COLO829 (cell line): ENCODE data around the gene TMCC1.
"Not testable (repeated sequence)": the region's sequence is repeated elsewhere in the genome, so short reads cannot be mapped to it uniquely, and the experiment has no call there.

Source experiments
- DNase-seq: peaks from one replicate; pipeline ENCODE4 v3.0.0; 2012; ENCODE audit warnings: low spot score

Gene TMCC1

GRCh38 chr3:129834580-129834979 is 58.9 kb downstream of the TMCC1 start:
- DNase-seq, result no peak

DNA sequence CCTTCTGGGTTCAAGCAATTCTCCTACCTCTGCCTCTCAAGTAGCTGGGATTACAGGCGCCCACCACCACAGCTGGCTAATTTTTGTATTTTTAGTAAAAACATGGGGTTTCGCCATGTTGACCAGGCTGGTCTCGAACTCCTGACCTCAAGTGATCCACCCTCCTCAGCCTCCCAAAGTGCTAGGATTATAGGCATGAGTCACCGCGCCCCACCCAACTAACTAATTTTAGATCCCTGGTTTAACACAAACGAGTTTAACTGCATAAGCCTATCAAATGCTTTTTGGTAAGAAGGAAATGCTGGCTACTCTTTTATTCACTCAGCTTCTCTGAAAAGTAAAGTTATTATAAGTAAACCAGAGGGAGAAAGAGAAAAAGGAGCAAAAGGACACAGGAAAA is 61.6 kb downstream of the TMCC1 start:
- DNase-seq, result not testable (repeated sequence)

DNA sequence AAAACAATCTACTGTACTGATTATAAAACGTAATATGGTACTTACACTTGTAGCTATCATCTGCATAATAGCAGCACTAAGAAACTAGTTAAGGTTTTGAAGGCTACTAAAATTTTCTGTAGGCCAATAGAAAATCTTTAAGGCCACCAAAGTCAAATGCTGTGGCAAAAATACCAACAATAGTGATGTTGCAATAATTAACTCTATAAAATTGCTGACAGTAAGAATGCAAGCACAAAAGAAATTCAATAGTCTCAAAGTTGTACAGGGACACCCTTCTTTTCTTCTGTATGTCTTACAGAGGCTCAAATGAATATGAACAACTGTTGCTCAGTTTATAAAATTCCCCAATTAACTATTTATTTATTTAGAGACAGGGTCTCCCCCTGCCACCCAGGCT is 62.0 kb downstream of the TMCC1 start:
- DNase-seq, result no peak

- peak; percentile 80 for DNase-seq
Observed at GRCh38 chr3:129829640-129830039, 63.9 kb downstream of the TMCC1 start.

GRCh38 chr3:129827765-129828164 is 65.7 kb downstream of the TMCC1 start:
- no peak for DNase-seq

GRCh38 chr3:129824926-129825541 is 68.5 kb downstream of the TMCC1 start:
- peak; percentile 36 for DNase-seq

- DNase-seq, result no peak
Observed at GRCh38 chr3:129822679-129823078, 70.8 kb downstream of the TMCC1 start.

- no peak for DNase-seq
Observed at GRCh38 chr3:129822241-129822640, 71.3 kb downstream of the TMCC1 start.

DNA sequence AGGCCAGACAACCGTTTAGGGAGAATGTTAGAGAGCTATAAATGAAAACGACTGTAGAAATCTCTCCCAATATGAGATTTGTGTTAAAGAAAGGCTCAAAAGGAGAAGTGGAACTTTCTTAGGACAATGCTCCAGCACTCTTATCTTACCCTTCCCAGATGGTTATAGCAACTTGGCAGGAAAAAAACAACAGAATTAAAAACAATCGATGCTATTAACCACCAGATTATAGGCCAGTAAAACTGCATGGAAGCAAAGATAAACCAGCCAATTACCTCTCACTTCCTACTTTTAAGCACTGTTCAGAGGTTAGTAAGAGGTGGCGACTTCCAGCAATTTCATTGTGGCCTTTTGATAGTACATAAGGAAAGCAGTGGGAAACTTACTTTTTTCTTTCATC is 72.9 kb downstream of the TMCC1 start:
- no peak for DNase-seq

- DNase-seq, result no peak
Observed at GRCh38 chr3:129812589-129812988, 80.9 kb downstream of the TMCC1 start.

GRCh38 chr3:129809297-129809696 is 84.2 kb downstream of the TMCC1 start:
- peak; percentile 24 for DNase-seq

DNA sequence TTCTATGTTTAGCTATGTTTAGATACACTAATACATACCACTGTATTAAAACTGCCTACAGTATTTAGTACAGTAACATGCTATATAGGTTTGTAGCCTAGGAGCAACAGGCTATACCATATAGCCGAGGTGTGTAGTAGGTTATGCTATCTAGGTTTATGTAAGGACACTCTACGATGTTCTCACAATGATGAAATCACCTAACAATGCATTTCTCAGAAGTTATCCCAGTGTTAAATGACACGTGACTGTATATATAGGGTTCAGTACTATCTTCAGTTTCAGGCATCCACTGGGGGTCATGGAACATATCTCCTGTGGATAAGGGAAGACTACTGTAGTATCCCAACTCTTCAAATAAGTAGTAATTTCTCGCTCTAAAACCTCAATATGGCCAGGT is 97.4 kb downstream of the TMCC1 start:
- no peak for DNase-seq

- DNase-seq, result no peak
Observed at GRCh38 chr3:129795186-129796010, 98.1 kb downstream of the TMCC1 start.

- no peak for DNase-seq
Observed at GRCh38 chr3:129794311-129795185, 99.0 kb downstream of the TMCC1 start.

- DNase-seq, result peak; percentile 20
Observed at GRCh38 chr3:129793942-129794310, 99.6 kb downstream of the TMCC1 start.

GRCh38 chr3:129793319-129793718 is 100.2 kb downstream of the TMCC1 start:
- no peak for DNase-seq

GRCh38 chr3:129783470-129783869 is 110.0 kb downstream of the TMCC1 start:
- no peak for DNase-seq

- no peak for DNase-seq
Observed at GRCh38 chr3:129778871-129779270, 114.6 kb downstream of the TMCC1 start.

GRCh38 chr3:129777806-129778205 is 115.7 kb downstream of the TMCC1 start:
- peak; percentile 72 for DNase-seq

DNA sequence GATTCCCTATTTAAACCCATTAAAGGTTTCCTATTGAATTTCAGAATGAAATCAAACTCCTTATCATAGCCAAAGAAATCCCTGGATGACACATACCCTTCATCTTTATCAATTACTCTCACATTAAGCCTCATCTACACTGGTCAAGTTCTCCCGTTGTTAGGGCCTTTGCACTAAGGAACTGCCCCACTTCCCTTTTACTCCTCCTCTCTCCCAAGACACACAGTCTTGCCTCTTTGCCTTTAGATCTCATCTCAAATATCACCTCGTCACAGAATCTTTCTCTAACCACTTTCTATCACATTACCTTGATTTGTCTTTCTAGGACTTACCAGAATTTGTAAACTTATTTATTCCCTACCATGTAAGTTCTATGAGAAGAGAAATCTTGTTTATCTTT is 117.6 kb downstream of the TMCC1 start:
- DNase-seq, result no peak

DNA sequence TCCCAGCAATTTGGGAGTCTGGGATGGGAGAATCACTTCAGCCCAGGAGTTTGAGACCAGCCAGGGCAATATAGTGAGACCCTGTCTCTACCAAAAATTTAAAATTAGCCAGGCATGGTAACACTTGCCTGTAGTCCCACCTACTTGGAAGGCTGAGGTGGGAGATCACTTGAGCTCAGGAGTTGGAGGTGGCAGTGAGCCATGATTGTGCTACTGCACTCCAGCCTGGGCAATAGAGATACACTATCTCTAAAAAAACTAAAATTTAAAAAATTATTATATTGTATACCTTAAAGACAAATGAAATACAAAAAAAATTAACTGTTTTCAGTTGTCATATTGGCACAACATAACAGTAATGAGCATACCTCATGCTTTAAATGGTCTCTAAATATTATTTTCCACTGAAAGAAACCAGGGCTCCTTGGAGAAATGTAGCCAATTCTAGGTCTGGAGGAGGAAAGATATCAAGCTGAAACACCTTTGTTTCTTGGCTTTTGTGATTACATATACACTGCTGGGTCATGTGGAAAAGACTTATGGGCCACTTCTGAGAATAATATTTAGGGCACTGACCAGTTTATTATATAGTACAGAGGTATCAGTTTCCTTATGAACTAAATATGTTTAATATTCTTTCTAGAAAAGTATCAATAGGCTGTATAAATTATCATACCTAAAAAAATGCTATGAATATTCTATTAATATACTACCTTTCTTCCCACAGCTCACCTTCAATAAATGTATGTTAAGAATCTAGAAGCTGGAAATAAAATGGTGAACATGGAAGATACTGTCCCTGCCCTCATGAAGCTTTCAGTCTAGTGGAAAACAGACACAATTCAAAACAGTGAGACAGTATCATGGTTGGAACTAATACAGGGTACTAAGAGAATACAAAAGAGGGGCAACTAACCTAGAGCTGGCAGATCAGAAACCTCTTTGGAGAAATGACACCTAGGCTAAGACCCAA is 119.5 kb downstream of the TMCC1 start:
- no peak for DNase-seq

DNA sequence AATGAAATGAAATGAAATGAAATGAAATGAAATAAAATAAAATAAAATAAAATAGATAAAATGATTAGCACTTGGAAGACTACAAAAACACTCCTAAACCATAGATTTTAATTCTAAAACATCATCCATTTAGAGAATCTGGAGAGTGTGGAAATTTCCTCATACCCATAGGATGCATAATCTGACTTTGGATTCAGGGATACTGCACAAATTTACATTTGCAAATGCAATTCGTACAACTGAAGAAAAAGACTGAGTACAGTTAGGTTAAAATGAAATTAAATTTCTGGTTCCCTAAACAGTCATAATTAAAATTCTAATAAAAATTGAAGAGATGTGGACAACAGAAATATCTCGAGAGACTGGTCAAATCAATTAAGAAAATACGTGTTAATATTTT is 122.9 kb downstream of the TMCC1 start:
- no peak for DNase-seq
